A673 (cell line): ENCODE measurements around the gene COMMD2. TPM values are rescaled to one million over a fixed set of nuclear protein-coding genes. Genes with fewer than 3 reads are reported as not detected.

Source experiments
- BruUV-seq: library from RNA; stranded (reverse); fragments of 400-500 nt; replicated peaks from 2 replicates; lab custom pipeline; 2021; lab: Mats Ljungman, UMichigan
- CTCF ChIA-PET: fragments of 300-600 bp; sonication (Branson Sonifier 250); formaldehyde crosslinking; loops from one replicate; lab custom pipeline; 2022; ENCODE audit warnings: antibody characterized with exemption; lab: Charles Lee
- POLR2A ChIA-PET: fragments of 300-600 bp; sonication (Branson Sonifier 250); formaldehyde crosslinking; loops from one replicate; lab custom pipeline; 2022; ENCODE audit warnings: antibody characterized with exemption; ENCODE audit not compliant: low non-redundant PET; lab: Charles Lee
- DNase-seq: peaks from one replicate; pipeline ENCODE4 v3.0.0-alpha.2; 2015; ENCODE audit warnings: low spot score
- H3K27ac ChIP-seq: fragments of 200-600 bp; sonication (generic); 2 replicates; pipeline ENCODE4 v1.5.1; 2016; ENCODE audit warnings: mixed run types, low read depth, mild to moderate bottlenecking, mixed read lengths, antibody characterized with exemption, low read length; ENCODE audit not compliant: poor library complexity, severe bottlenecking
- H3K27me3 ChIP-seq: fragments of 200-600 bp; sonication (generic); replicated peaks from 2 replicates; pipeline ENCODE4 v1.6.1; 2017; ENCODE audit warnings: mixed run types, low read depth, mild to moderate bottlenecking, mixed read lengths, antibody characterized with exemption, low read length; ENCODE audit not compliant: insufficient read depth, poor library complexity
- H3K36me3 ChIP-seq: fragments of 200-600 bp; sonication (generic); 2 replicates; pipeline ENCODE4 v1.6.1; 2016; ENCODE audit warnings: mixed run types, mild to moderate bottlenecking, mixed read lengths, antibody characterized with exemption, low read length; ENCODE audit not compliant: insufficient read depth, poor library complexity, severe bottlenecking
- H3K4me1 ChIP-seq: fragments of 200-600 bp; sonication (generic); 2 replicates; pipeline ENCODE4 v1.6.1; 2017; ENCODE audit warnings: mixed run types, mild to moderate bottlenecking, mixed read lengths, antibody characterized with exemption, low read length; ENCODE audit not compliant: insufficient read depth, poor library complexity, severe bottlenecking
- H3K4me3 ChIP-seq: fragments of 200-600 bp; sonication (generic); 2 replicates; pipeline ENCODE4 v1.5.1; 2016; ENCODE audit warnings: low read depth, mixed run types, mild to moderate bottlenecking, mixed read lengths, low read length; ENCODE audit not compliant: poor library complexity, severe bottlenecking
- H3K9me3 ChIP-seq: fragments of 200-600 bp; sonication (generic); 2 replicates; pipeline ENCODE4 v1.6.1; 2016; ENCODE audit warnings: mixed run types, low read depth, mild to moderate bottlenecking, mixed read lengths, antibody characterized with exemption, low read length; ENCODE audit not compliant: poor library complexity, severe bottlenecking
- CTCF ChIP-seq: fragments of 300-800, 200-600 bp; sonication (generic); conservative IDR thresholded peaks from 2 replicates; pipeline ENCODE4 v1.5.1; 2017; ENCODE audit warnings: low read depth, mild to moderate bottlenecking, antibody characterized with exemption, low read length, moderate library complexity, mixed read lengths
- EZH2 ChIP-seq: fragments of 200-600 bp; sonication (generic); IDR thresholded peaks from 2 replicates; pipeline ENCODE4 v1.6.1; 2017; ENCODE audit warnings: borderline replicate concordance, low read depth, mild to moderate bottlenecking, mixed read lengths, antibody characterized with exemption, low read length; ENCODE audit not compliant: poor library complexity, severe bottlenecking
- intact Hi-C: fragments of 100-400 bp; cut with micrococcal nuclease; formaldehyde crosslinking; loops from one replicate; pipeline ENCODE4 v1.10.0; 2022; ENCODE audit not compliant: unreplicated experiment
- total RNA-seq: library from RNA; stranded (reverse); gene quantifications from 2 replicates; pipeline ENCODE4 v1.2.3, GENCODE V29; 2021

The COMMD2 gene
- total RNA-seq, 1 experiment from 2014 or later: 51.6 TPM

GRCh38 chr3:149705416-149705815, 46.9 kb downstream of the COMMD2 start:
- Histone ChIP-seq H3K27me3 (no peaks in the 10 kb centered on the region), H3K27ac (no peak overlapping the region), H3K9me3 (no peaks in the 10 kb centered on the region), H3K36me3 (no peaks in the 10 kb centered on the region), H3K4me3 (no peak overlapping the region), H3K4me1 (peaks cover 17% of the 10 kb centered on the region)
- BruUV-seq: no TSS peak
- TF ChIP-seq EZH2 (no peak), CTCF (no peak)
- POLR2A ChIA-PET: no interaction called here
- CTCF ChIA-PET: no interaction called here
- DNase-seq: no peak
- intact Hi-C loops: no loop called here

GRCh38 chr3:149703466-149703865, 48.8 kb downstream of the COMMD2 start:
- no peak overlapping the region for H3K27ac ChIP-seq
- no peaks in the 10 kb centered on the region for H3K36me3 ChIP-seq
- CTCF ChIA-PET: no interaction called here
- intact Hi-C loops: no loop called here
- H3K4me1 ChIP-seq: peaks cover 17% of the 10 kb centered on the region
- no peak overlapping the region for H3K4me3 ChIP-seq
- BruUV-seq: no TSS peak
- peaks cover 2% of the 10 kb centered on the region for H3K9me3 ChIP-seq
- no peaks in the 10 kb centered on the region for H3K27me3 ChIP-seq
- DNase-seq: no peak
- POLR2A ChIA-PET: no interaction called here
- no peak for TF ChIP-seq CTCF
- TF ChIP-seq EZH2: no peak

GRCh38 chr3:149702691-149703441, 49.4 kb downstream of the COMMD2 start:
- intact Hi-C loops: no loop called here
- CTCF ChIA-PET: no interaction called here

More at GRCh38 chr3:149702691-149703441, 49.4 kb downstream of the COMMD2 start:
- Histone ChIP-seq H3K27ac (no peak overlapping the region), H3K4me1 (peaks cover 17% of the 10 kb centered on the region), H3K4me3 (no peak overlapping the region), H3K36me3 (no peaks in the 10 kb centered on the region), H3K27me3 (no peaks in the 10 kb centered on the region), H3K9me3 (peaks cover 8% of the 10 kb centered on the region)
- TF ChIP-seq EZH2 (no peak), CTCF (no peak)
- DNase-seq: no peak
- BruUV-seq: no TSS peak
- POLR2A ChIA-PET: no interaction called here
